BE2C (cell line): Measurements from ENCODE around the gene MBD3L4.

Experiments
- DNase-seq: peaks from one replicate; pipeline ENCODE4 v3.0.0-alpha.2; 2020
- H3K27me3 ChIP-seq: fragments of 250-450 bp; sonication (Bioruptor Pico); 2 replicates; pipeline ENCODE4 v1.5.1; 2020; ENCODE audit warnings: mild to moderate bottlenecking
- H3K36me3 ChIP-seq: fragments of 250-450 bp; sonication (Bioruptor Pico); 2 replicates; pipeline ENCODE4 v1.5.1; 2020; ENCODE audit warnings: mild to moderate bottlenecking
- H3K4me1 ChIP-seq: fragments of 250-450 bp; sonication (Bioruptor Pico); 2 replicates; pipeline ENCODE4 v1.5.1; 2020
- H3K4me3 ChIP-seq: 2 replicates; pipeline ENCODE4 v1.5.1; 2011; ENCODE audit warnings: low read depth, low read length
- H3K9me3 ChIP-seq: fragments of 250-450 bp; sonication (Bioruptor Pico); 2 replicates; pipeline ENCODE4 v1.5.1; 2020
- CTCF ChIP-seq: IDR thresholded peaks from 2 replicates; pipeline ENCODE4 v1.5.1; 2012; ENCODE audit warnings: mild to moderate bottlenecking, low read depth, low read length

The MBD3L4 gene

GRCh38 chr19:6988257-6988656 lies 51.7 kb downstream of the MBD3L4 start:
- no peaks in the 10 kb centered on the region for H3K36me3 ChIP-seq
- no peak for DNase-seq
- H3K4me1 ChIP-seq: no peaks in the 10 kb centered on the region
- H3K27me3 ChIP-seq: no peaks in the 10 kb centered on the region
- no peak overlapping the region for H3K4me3 ChIP-seq
- TF ChIP-seq CTCF: no peak
- H3K9me3 ChIP-seq: no peaks in the 10 kb centered on the region

GRCh38 chr19:6987850-6988249 lies 52.1 kb downstream of the MBD3L4 start:
- H3K36me3 ChIP-seq: no peaks in the 10 kb centered on the region
- no peak for TF ChIP-seq CTCF
- no peaks in the 10 kb centered on the region for H3K27me3 ChIP-seq
- no peaks in the 10 kb centered on the region for H3K4me1 ChIP-seq
- DNase-seq: no peak
- H3K9me3 ChIP-seq: no peaks in the 10 kb centered on the region
- H3K4me3 ChIP-seq: no peak overlapping the region
